Sigmoid colon (tissue), 7 donors: Measurements from ENCODE around the gene DDX21. TPM values are rescaled to one million over a fixed set of nuclear protein-coding genes. Genes with fewer than 3 reads are reported as not detected.
"Not testable (repeated sequence)": the region's sequence is repeated elsewhere in the genome, so short reads cannot be mapped to it uniquely, and the experiment has no call there.

Experiments used
- DNase-seq: peaks from one replicate; pipeline ENCODE4 v3.0.0-alpha.2; 2019
- H3K27ac ChIP-seq, 4 donors: fragments of 200-600 bp; sonication (generic); one replicate each; pipeline ENCODE4 v1.5.1; 2016 to 2019; ENCODE audit warnings: mild to moderate bottlenecking in 1 of 4
- H3K27me3 ChIP-seq, 3 donors: fragments of 200-600 bp; sonication (generic); one replicate each; pipeline ENCODE4 v1.5.1; 2019; ENCODE audit warnings: mild to moderate bottlenecking in 1 of 3
- H3K36me3 ChIP-seq, 4 donors: fragments of 200-600 bp; sonication (generic); one replicate each; pipeline ENCODE4 v1.5.1; 2016 to 2019
- H3K4me1 ChIP-seq, 4 donors: fragments of 200-600 bp; sonication (generic); one replicate each; pipeline ENCODE4 v1.5.1; 2017 to 2019
- H3K4me3 ChIP-seq, 4 donors: fragments of 200-600 bp; sonication (generic); one replicate each; pipeline ENCODE4 v1.5.1; 2017 to 2019; ENCODE audit warnings: mild to moderate bottlenecking in 2 of 4, moderate library complexity in 1 of 4
- H3K9me3 ChIP-seq, 4 donors: fragments of 200-600 bp in 3 of 4; sonication (generic) in 3 of 4; one replicate each; pipeline versions ENCODE4 v1.5.1 to v1.6.1; 2013 to 2019
- CTCF ChIP-seq, 4 experiments: fragments of 450-650 bp in 3 of 4; fragments of 200-600 bp in 1 of 4; IDR thresholded peaks; one replicate each; pipeline ENCODE4 v1.5.1; 2016 to 2019; ENCODE audit warnings: antibody characterized with exemption in 4 of 4, mild to moderate bottlenecking in 3 of 4, moderate library complexity in 2 of 4
- EP300 ChIP-seq, 4 donors: sonication (generic); formaldehyde crosslinking; IDR thresholded peaks; one replicate each; pipeline ENCODE4 v1.6.1; 2017; ENCODE audit warnings: antibody characterized with exemption in 4 of 4
- POLR2A ChIP-seq, 2 donors: fragments of 450-650 bp; IDR thresholded peaks; one replicate each; pipeline ENCODE4 v1.6.1; 2016; ENCODE audit warnings: antibody characterized with exemption in 2 of 2, mild to moderate bottlenecking in 2 of 2, moderate library complexity in 2 of 2
- POLR2AphosphoS5 ChIP-seq, 4 donors: sonication (generic); formaldehyde crosslinking; IDR thresholded peaks; one replicate each; pipeline ENCODE4 v1.6.1; 2017; ENCODE audit warnings: antibody characterized with exemption in 4 of 4
- WGBS, 2 donors: extraction: QIAGEN DNeasy Blood & Tissue Kit; methylation state at CpG; one replicate each; pipeline ENCODE4 v1.1.7; 2013; 5-methylcytosine and 5-hydroxymethylcytosine counted together
- intact Hi-C: fragments of 100-400 bp; cut with DNase I; formaldehyde crosslinking; loops from one replicate; pipeline ENCODE4 v1.15.1; 2023
- polyA plus RNA-seq, 3 donors: library from polyadenylated mRNA; stranded (reverse); fragments of 200-250 nt; gene quantifications; one replicate each; pipeline ENCODE4 v1.2.3, GENCODE V29; 2013
- total RNA-seq, 4 donors: library from RNA; depleted of rRNA; stranded (reverse); fragments of >200 nt; gene quantifications; one replicate each; pipeline ENCODE4 v1.1.0, GENCODE V29; 2016
- donor health status: healthy with polysubstance abuse.
- donor health status: Bipolar disorder and iron deficiency.
- donor health status: healthy.

The DDX21 gene
- total and polyA plus RNA-seq, 7 donors: 16.8 to 64.9 (median 28.9) TPM

- no peak for DNase-seq
- WGBS, 2 donors: 85 to 88% methylated on average over 2 of the region's 2 CpGs
- no peak for TF ChIP-seq EP300 (IDR thresholded peaks at IDR 0.05)
- no peak for TF ChIP-seq POLR2AphosphoS5 (IDR thresholded peaks at IDR 0.05)
- TF ChIP-seq POLR2A (IDR thresholded peaks at IDR 0.05): no peak
- no peak for TF ChIP-seq CTCF (IDR thresholded peaks at IDR 0.05)
- H3K27ac ChIP-seq: no peak overlapping the region
- no peaks in the 10 kb centered on the region for H3K9me3 ChIP-seq
- peaks cover 0 to 86% (median 24%) of the 10 kb centered on the region in 4 donors for H3K36me3 ChIP-seq
- H3K4me1 ChIP-seq: no peaks in the 10 kb centered on the region
- no peaks in the 10 kb centered on the region for H3K27me3 ChIP-seq
- intact Hi-C loops: no loop called here
- no peak overlapping the region for H3K4me3 ChIP-seq
These were observed 53.4 kb downstream of the DDX21 start for GRCh38 chr10:69009360-69009759.

DNA sequence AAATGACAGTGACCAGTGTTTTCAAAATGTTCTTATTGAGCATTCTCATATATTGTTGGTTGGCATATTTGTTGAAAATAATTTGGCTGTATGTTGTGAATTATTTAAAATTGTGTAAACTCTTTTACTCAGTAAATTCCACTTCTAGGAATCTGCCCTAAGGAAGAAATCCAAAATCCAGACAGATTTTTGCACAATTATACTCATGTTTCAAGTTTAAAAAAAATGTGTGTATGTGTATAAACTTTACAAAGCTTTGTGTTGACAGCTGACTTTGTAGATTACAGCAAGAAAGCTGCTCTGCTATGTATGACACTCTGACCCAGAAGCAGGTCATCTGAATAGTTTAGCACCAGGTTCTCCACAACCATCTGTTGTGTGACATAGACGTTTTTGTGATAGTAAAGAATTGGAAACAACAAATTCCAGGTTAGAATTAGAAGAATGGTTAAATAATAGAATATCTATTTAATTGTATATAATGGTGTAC lies 54.2 kb downstream of the DDX21 start:
- no peaks in the 10 kb centered on the region for H3K27me3 ChIP-seq
- H3K4me1 ChIP-seq: no peaks in the 10 kb centered on the region
- peaks cover 4 to 91% (median 30%) of the 10 kb centered on the region in 4 donors for H3K36me3 ChIP-seq
- H3K27ac ChIP-seq: no peak overlapping the region
- intact Hi-C loops: no loop called here
- TF ChIP-seq POLR2AphosphoS5 (IDR thresholded peaks at IDR 0.05) (no peak), CTCF (IDR thresholded peaks at IDR 0.05) (no peak), POLR2A (IDR thresholded peaks at IDR 0.05) (no peak)
- no peaks in the 10 kb centered on the region for H3K9me3 ChIP-seq
- 61 to 74% methylated on average over 1 of the region's 1 CpG for WGBS, 2 donors
- DNase-seq: no peak
- no peak overlapping the region for H3K4me3 ChIP-seq

GRCh38 chr10:69012778-69013177 lies 56.8 kb downstream of the DDX21 start:
- H3K36me3 ChIP-seq: peaks cover 16 to 93% (median 45%) of the 10 kb centered on the region in 4 donors
- WGBS, 2 donors: 91% methylated on average over 2 of the region's 2 CpGs
- DNase-seq, H3K4me3 ChIP-seq, H3K27ac ChIP-seq, H3K4me1 ChIP-seq, intact Hi-C loops, H3K9me3 ChIP-seq, H3K27me3 ChIP-seq: not testable (repeated sequence)

DNA sequence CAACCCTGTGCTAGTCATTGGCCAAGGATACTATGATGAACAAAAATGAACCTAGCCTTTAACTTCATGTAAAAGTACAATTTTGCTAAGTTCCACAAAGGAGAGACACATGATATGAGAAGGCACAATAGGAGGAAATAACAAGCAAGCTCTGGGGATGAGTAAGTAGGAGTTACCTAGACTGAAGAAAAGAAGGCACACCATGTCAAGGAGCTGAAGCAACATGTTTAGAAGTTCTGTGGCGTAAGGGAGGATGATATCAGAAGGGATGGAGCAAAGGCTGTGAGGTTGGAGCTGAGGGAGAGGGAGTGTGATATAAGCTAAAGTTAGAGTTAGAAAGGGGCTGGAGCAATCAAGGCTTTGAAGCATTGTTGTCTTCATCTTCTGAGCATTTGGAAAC lies 58.2 kb downstream of the DDX21 start:
- TF ChIP-seq POLR2A (IDR thresholded peaks at IDR 0.05) (no peak), EP300 (IDR thresholded peaks at IDR 0.05) (no peak), CTCF (IDR thresholded peaks at IDR 0.05) (no peak), POLR2AphosphoS5 (IDR thresholded peaks at IDR 0.05) (no peak)
- Histone ChIP-seq H3K27ac (no peak overlapping the region), H3K4me1 (no peaks in the 10 kb centered on the region), H3K27me3 (no peaks in the 10 kb centered on the region), H3K9me3 (no peaks in the 10 kb centered on the region), H3K4me3 (no peak overlapping the region), H3K36me3 (peaks cover 16 to 98% (median 47%) of the 10 kb centered on the region in 4 donors)
- no peak for DNase-seq
- intact Hi-C loops: no loop called here
- WGBS, 2 donors: 97 to 98% methylated on average over 1 of the region's 1 CpG

- peaks cover 16 to 55% (median 29%) of the 10 kb centered on the region in 4 donors for H3K36me3 ChIP-seq
- WGBS, 2 donors: 93% methylated on average over 3 of the region's 3 CpGs
- no peak for DNase-seq
- H3K27ac ChIP-seq: no peak overlapping the region
- H3K9me3 ChIP-seq: no peaks in the 10 kb centered on the region
- no peak overlapping the region for H3K4me3 ChIP-seq
- intact Hi-C loops: no loop called here
- TF ChIP-seq POLR2AphosphoS5 (IDR thresholded peaks at IDR 0.05): no peak
- no peak for TF ChIP-seq POLR2A (IDR thresholded peaks at IDR 0.05)
- TF ChIP-seq CTCF (IDR thresholded peaks at IDR 0.05): no peak
- TF ChIP-seq EP300 (IDR thresholded peaks at IDR 0.05): no peak
- H3K27me3 ChIP-seq: no peaks in the 10 kb centered on the region
- no peaks in the 10 kb centered on the region for H3K4me1 ChIP-seq
These were observed 62.6 kb downstream of the DDX21 start for GRCh38 chr10:69018613-69019012.
